Activated naive CD4-positive, alpha-beta T cell (primary cell): ENCODE results near the gene EIF3L.

Experiments
- DNase-seq, 4 experiments: peaks; one replicate each; lab custom pipeline; 2025; lab: John Stamatoyannopoulos, UW

Gene EIF3L

DNA sequence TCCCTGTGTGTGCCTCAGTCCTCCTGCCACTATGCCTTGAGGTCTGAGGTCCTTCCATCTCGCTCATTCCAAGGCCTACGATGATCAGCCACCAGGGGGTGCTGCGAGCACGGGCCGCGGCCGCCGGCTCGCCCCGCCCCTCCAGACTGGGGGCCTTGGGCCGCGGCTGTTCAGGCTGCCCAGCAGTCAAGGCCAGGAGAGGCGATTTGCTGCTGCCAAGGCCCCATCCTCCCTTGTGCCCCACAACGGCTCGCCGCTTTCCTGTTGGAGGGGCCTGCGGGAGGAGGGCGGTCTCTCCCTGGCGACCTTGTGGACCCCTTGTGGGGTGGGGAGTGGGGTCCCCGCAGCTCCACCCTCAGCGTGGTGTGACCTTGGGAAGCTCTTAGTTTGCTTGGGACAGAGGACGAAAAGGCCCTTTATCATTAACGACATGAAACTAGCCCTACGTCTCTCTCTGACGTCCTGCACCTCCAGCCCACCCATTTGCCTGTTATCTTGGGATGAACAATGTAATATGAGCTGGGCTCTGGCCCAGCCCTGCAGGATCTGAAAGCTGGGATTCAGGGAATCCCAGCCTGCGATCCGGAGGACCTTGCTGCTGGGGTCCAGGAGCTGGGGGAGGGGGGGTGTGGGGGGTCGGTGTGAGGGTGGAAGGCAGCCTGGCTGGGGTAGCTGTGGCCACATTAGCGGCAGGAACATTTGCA is 31.4 kb upstream of the EIF3L start:
- DNase-seq = peak; percentile 55 to 78 (median 72)

DNA sequence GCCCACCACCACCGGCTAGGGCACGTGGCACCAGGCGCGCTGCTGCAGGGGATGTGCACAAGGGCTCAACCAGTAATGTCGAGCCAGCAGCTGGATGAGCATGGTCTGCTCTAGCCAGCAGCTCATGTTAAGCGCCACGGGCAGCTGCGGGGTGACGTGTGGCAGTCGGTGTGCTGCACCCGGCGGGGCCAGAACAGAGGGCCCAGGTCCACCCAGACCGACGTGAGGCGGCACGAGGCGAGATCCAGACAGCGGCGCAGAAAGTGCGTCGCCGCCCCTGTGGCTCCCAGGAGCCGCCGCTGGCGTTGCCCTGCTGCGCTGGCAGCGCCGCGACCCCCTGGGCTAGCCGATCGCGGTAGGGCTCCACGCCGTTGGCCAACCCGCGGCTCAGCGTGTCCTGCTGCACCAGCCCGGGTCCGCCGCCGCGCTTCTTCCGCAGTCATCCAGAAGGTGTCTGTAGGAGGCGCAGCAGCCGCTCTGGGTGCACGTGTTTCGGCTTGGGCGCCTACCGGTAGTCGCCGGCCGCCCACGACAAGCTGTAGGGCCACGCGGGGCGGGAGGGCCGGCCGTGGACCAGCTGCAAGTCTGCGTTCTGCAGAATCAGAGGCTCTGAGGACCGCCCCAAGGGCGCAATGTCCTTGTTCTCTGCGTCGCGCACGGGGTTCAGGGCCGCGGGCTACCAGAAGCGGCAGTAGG is 30.7 kb upstream of the EIF3L start:
- peak in 3 of 4 experiments; percentile 19 to 57 (median 43) for DNase-seq

GRCh38 chr22:37819105-37819433 is 30.1 kb upstream of the EIF3L start:
- DNase-seq = no peak

DNA sequence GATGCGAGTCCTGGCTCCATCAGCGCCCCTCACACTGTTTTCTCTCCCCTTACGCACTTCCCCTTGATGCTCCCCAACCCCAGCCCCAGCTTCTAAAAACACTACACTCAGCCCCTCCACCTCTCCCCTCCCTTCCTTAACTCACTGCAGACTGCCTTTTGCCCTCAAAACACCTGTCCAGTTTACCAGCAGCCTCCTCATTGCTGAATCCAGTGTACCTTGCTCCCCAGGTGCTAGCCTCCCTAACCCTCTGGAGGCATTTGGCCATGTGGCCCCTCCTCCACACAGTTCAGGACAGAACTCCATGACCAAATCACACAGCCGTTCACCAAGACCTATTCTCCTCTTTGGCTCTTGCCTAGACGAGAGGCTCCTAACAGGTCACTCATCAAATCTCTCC is 28.9 kb upstream of the EIF3L start:
- DNase-seq = no peak

DNA sequence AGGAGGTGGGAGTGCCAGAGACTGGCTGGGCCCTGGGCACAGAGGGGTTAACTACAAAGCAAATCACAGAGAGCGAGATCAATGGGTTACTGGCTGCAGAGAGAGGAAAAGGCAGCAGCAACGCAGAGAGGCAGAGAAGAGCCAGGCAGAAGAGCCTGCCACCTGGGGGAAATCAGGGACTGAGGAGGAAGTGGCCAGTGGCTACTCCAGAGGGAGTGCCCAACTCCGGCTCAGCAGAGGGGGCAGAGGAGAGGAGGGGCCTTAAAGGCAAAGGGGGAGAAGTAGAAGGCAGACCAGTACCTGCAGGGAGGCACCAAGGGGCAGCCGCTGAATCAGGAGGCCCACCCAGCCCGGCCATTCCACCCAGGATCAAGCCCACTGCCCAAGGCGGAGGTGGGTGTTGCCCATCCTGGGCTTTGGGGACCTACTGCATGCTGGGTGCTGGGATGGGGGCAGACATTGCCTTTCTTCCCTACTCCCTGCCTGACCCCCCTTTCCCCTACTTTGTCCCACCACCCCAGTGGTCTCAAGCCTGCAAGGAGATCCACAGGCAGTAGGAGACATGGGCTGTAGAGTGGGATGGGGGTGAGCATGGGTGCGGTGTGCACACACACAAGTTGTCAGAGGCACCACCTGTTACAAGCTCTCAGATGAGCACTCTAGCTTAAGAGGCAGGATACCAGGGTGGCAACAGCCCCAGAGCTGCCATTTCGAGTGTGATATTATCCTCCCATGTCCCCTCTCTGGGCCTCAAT is 27.0 kb upstream of the EIF3L start:
- DNase-seq = no peak

DNA sequence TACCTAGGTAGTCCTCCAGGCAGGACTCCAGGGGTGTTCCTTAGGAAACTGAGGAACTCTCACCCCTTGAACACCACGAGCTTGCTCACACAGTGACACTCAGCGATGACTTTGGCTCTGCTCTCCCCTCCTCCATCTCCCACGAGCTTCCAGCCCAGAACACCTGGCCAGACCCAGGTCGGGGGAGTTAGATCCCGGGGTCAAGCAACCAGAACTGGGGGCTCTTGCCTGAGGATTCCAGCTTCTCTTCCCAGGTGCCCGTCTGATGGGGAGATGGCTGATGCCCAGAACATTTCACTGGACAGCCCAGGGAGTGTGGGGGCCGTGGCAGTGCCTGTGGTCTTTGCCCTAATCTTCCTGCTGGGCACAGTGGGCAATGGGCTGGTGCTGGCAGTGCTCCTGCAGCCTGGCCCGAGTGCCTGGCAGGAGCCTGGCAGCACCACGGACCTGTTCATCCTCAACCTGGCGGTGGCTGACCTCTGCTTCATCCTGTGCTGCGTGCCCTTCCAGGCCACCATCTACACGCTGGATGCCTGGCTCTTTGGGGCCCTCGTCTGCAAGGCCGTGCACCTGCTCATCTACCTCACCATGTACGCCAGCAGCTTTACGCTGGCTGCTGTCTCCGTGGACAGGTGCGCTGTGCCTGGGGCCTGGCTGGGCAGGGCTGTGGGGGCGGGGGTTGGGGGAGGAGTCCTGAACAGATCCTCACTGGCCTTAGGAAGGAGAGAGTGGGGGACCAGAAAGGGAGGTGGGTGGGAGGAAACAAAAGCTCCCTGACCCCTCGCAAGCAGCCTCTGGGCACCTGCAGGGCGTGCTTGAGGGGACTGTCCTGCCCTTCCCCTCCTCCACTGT is 25.9 kb upstream of the EIF3L start, which contains the start of gene GALR3:
GALR3 (plus strand) TSS at position 249 of the 852 bp plus-strand sequence; CDS start at position 274, 25 bp downstream.
- no peak for DNase-seq

GRCh38 chr22:37824674-37825641 is 24.3 kb upstream of the EIF3L start:
- no peak for DNase-seq

DNA sequence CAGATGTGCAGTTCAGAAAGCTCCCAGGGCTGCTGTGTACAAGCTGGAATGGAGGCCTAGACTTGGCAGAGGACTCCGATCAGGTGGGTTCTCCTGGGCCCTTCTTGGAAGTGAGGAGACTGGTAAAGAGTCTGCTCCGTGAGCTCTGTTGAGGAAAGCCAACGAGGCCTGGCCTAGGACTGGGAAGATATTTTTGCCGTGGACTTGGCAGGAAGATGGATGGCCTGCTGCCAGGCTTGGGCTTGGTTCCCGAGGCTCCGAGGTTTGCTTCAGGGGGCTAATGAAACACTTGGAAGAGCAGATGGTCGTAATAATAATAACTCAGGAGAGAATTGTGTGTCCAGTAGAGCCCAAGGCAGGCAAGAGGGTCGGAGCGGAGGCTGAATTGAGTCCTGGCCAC is 22.2 kb upstream of the EIF3L start:
- DNase-seq = no peak

GRCh38 chr22:37830093-37830842 is 19.0 kb upstream of the EIF3L start:
- no peak for DNase-seq

- DNase-seq = no peak
These were observed 17.7 kb upstream of the EIF3L start for GRCh38 chr22:37831472-37831871.

GRCh38 chr22:37832022-37832857 is 17.0 kb upstream of the EIF3L start:
- no peak for DNase-seq

DNA sequence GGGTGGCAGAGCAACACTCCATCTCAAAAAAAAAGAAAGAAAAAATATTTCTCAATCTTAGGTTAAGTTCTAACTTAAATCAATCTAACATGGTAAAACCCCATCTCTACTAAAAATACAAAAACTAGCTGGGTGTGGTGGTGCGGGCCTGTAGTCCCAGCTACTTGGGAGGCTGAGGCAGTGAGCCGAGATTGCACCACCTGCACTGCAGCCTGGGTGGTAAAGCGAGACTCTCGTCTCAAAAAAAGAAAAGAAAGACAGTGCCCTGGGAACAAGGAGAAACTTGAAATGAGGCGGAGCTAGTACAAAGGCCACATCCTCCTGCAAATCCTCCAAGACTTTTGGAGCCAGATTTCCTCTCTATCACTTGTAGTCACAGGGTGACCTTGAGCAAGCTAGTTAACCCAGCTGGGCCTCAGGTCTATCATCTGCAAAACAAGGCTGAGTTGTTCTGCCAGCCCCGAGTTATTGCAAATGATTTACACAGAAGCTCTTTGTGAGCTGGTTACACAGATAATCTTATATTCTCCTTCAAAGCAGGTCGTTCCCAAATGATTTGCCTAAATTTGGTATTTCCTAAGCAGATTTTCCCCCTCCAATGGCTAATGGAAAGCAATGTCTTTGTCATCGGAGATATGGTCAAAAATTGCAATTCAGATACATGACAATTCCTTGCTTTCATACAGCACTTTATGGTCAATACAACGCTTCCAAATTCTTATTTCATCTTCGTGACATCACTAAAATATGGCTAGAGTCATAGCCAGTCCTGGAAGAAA is 7.0 kb upstream of the EIF3L start:
- DNase-seq = no peak

DNA sequence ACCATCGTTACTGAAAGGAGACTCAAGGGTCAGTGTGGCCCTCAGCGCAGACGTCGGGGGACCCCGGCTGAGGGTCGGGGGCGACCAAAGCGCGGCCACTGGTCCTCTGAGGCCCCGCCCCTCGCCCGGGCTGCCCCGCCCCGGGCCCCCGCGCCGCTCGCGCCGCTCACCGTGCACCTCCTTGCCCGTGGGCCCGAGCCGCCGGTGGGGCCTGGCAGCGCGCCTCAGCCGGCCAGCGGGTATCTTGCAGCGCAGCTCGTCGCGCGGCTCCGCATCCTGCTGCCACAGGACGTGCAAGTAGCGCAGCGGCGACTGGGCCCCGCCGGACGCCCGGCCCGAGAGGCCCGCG is 5.5 kb upstream of the EIF3L start:
- DNase-seq = peak in 2 of 4 experiments; percentile 12 to 53

- no peak for DNase-seq
These were observed 4.3 kb upstream of the EIF3L start for GRCh38 chr22:37844904-37845329.

DNA sequence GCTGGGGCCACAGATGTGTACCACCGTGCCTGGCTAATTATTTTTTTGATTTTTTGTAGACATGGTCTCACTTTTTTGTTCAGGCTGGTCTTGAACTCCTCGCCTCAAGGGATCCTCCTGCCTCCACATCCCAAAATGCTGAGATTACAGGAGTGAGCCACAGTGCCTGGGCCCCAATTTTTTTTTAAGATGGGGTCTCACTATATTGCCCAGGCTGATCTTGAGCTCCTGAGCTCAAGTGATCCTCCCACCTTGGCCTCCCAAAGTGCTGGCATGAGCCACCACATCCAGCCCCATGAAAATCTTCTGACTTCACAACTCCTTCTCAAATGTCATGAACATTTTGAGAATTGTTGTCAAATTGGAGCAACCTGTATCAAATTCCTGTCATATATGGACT is 2.8 kb upstream of the EIF3L start:
- no peak for DNase-seq

GRCh38 chr22:37848587-37849088 is 581 bp upstream of the EIF3L start:
- DNase-seq = no peak

DNA sequence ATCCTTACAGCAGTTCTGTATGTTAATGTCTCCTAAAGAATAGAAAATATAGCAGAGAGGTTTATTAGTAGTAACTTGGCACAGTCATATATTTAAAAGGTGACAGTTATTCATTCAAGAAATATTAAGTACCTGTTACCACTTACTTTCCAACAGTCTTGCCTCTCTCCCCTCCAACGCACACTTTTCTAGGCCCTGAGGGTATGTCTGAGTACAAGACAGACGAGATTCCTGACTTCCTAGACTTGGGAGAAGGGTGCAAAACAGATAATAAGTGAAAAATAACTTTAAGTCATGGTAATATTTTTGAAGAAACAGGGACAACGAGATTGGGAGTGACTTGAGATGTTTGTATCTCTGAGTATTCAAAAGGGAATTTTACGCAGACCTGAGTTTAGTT is 1.6 kb downstream of the EIF3L start:
- no peak for DNase-seq

- DNase-seq = no peak
These were observed 3.2 kb downstream of the EIF3L start for GRCh38 chr22:37852418-37852817.
